Uterus (tissue), 4 donors: ENCODE data around the gene AQP9. TPM values are rescaled to one million over a fixed set of nuclear protein-coding genes. Genes with fewer than 3 reads are reported as not detected.

Source experiments
- DNase-seq, 2 donors: peaks; one replicate each; pipeline ENCODE4 v3.0.0-alpha.2; 2019 to 2020
- H3K27ac ChIP-seq, 2 donors: fragments of 200-600 bp; sonication (generic); 1 replicate in 1 of 2; 2 replicates in 1 of 2; pipeline ENCODE4 v1.5.1; 2016 to 2018
- H3K27me3 ChIP-seq, 2 donors: fragments of 200-600 bp; sonication (generic); one replicate each; pipeline ENCODE4 v1.5.1; 2018 to 2019; ENCODE audit warnings: control low read depth in 1 of 2
- H3K36me3 ChIP-seq, 2 donors: fragments of 200-600 bp; sonication (generic); one replicate each; pipeline ENCODE4 v1.5.1; 2019; ENCODE audit warnings: control low read depth in 1 of 2
- H3K4me1 ChIP-seq, 2 donors: fragments of 200-600 bp; sonication (generic); one replicate each; pipeline ENCODE4 v1.5.1; 2018 to 2019; ENCODE audit warnings: control low read depth in 1 of 2
- H3K4me3 ChIP-seq, 2 donors: fragments of 200-600 bp; sonication (generic); 1 replicate in 1 of 2; 2 replicates in 1 of 2; pipeline ENCODE4 v1.5.1; 2018 to 2019; ENCODE audit warnings: mild to moderate bottlenecking in 1 of 2
- H3K9me3 ChIP-seq, 2 donors: fragments of 200-600 bp; sonication (generic); one replicate each; pipeline ENCODE4 v1.5.1; 2019; ENCODE audit warnings: control low read depth in 1 of 2
- POLR2A ChIP-seq, 2 donors: fragments of 450-650 bp; IDR thresholded peaks; one replicate each; pipeline ENCODE4 v1.6.1; 2016; ENCODE audit warnings: antibody characterized with exemption in 2 of 2, mild to moderate bottlenecking in 1 of 2, moderate library complexity in 1 of 2
- intact Hi-C: fragments of 100-400 bp; cut with DNase I; formaldehyde crosslinking; loops from one replicate; pipeline ENCODE4 v1.15.1; 2023; ENCODE audit warnings: low total_unique reads
- total RNA-seq, 4 donors: library from RNA; depleted of rRNA in 3 of 4; stranded (reverse); fragments of >200 nt in 3 of 4; gene quantifications; one replicate each; pipeline versions ENCODE4 v1.1.0 to v1.2.4, GENCODE V29; 2014 to 2023
- TF ChIP-seq, protein P1 (sequence below), 4 experiments: fragments of 200-600 bp in 2 of 4; fragments of 450-650 bp in 2 of 4; sonication (generic) in 2 of 4; IDR thresholded peaks; one replicate each; pipeline ENCODE4 v1.5.1; 2016 to 2019; ENCODE audit warnings: antibody characterized with exemption in 4 of 4, mild to moderate bottlenecking in 2 of 4, moderate library complexity in 1 of 4
- donor health status: DM: yes; HTN: yes; CAD: no.

Gene AQP9
- total RNA-seq, 4 donors from 2014 or later, result 0.51 to 1.5 (median 0.64) TPM

DNA sequence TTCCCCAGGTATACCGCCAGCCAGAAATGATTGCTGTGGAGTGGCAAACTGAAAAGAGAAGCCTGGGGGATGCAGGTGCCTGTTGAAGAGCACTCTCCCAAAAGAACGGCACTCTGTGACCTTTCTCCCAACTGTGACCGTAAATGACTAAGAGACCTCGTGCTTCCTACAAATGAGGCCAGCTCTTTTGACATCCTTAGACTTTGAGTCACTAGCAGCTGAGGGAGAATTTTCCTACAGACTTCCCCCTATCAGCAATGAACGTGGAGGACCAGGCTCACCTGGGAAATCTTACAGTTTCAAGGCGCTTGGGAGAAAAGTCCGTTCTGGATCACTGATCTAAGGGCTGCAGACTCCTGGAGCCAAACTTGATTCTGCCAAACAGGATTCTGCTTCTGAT lies 8.6 kb downstream of the AQP9 start:
- intact Hi-C loops, result no loop called here
- TF ChIP-seq POLR2A (IDR thresholded peaks at IDR 0.05), result no peak
- TF ChIP-seq, protein P1, sequence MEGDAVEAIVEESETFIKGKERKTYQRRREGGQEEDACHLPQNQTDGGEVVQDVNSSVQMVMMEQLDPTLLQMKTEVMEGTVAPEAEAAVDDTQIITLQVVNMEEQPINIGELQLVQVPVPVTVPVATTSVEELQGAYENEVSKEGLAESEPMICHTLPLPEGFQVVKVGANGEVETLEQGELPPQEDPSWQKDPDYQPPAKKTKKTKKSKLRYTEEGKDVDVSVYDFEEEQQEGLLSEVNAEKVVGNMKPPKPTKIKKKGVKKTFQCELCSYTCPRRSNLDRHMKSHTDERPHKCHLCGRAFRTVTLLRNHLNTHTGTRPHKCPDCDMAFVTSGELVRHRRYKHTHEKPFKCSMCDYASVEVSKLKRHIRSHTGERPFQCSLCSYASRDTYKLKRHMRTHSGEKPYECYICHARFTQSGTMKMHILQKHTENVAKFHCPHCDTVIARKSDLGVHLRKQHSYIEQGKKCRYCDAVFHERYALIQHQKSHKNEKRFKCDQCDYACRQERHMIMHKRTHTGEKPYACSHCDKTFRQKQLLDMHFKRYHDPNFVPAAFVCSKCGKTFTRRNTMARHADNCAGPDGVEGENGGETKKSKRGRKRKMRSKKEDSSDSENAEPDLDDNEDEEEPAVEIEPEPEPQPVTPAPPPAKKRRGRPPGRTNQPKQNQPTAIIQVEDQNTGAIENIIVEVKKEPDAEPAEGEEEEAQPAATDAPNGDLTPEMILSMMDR (IDR thresholded peaks at IDR 0.05), result no peak

DNA sequence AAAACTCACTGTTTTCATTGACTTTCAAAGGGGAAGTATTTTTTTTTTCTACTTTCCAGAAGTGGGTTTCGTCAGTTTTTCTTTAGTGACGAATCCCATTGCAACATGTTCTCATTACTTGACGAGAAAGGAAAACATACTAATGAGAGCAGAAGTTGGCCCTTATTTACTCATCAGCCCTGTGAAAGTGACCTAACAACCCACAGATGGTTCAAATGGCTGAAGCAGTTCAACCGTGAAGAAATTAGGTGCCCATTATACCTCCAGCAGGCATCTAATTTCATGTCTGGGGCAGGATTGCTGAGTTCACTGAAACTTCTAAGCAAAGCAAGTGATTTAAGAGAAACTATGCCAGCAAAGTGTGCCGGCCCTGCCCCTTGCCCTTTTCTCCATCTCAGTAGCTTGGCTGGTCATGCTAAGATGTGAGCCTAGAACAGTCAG lies 9.0 kb downstream of the AQP9 start:
- H3K27me3 ChIP-seq, result no peaks in the 10 kb centered on the region
- no peaks in the 10 kb centered on the region for H3K4me1 ChIP-seq
- no peaks in the 10 kb centered on the region for H3K9me3 ChIP-seq
- no peak overlapping the region for H3K4me3 ChIP-seq
- H3K36me3 ChIP-seq, result no peaks in the 10 kb centered on the region
- TF ChIP-seq, protein P1 (IDR thresholded peaks at IDR 0.05), result no peak
- no peak for TF ChIP-seq POLR2A (IDR thresholded peaks at IDR 0.05)
- intact Hi-C loops, result no loop called here
- H3K27ac ChIP-seq, result no peak overlapping the region
- DNase-seq, result no peak

More for the DNA sequence above, 8.6 kb downstream of the AQP9 start:
- H3K4me1 ChIP-seq, result no peaks in the 10 kb centered on the region
- DNase-seq, result no peak
- no peak overlapping the region for H3K4me3 ChIP-seq
- no peak overlapping the region for H3K27ac ChIP-seq
- H3K36me3 ChIP-seq, result no peaks in the 10 kb centered on the region
- no peaks in the 10 kb centered on the region for H3K9me3 ChIP-seq
- no peaks in the 10 kb centered on the region for H3K27me3 ChIP-seq

- intact Hi-C loops, result no loop called here
- Histone ChIP-seq H3K4me3 (no peak overlapping the region), H3K27ac (no peak overlapping the region), H3K27me3 (no peaks in the 10 kb centered on the region), H3K4me1 (no peaks in the 10 kb centered on the region), H3K36me3 (no peaks in the 10 kb centered on the region), H3K9me3 (no peaks in the 10 kb centered on the region)
- no peak for DNase-seq
- TF ChIP-seq, protein P1 (IDR thresholded peaks at IDR 0.05), result no peak
- TF ChIP-seq POLR2A (IDR thresholded peaks at IDR 0.05), result no peak
Measured at GRCh38 chr15:58148120-58148519, 9.9 kb downstream of the AQP9 start.

- H3K4me3 ChIP-seq, result no peak overlapping the region
- no peaks in the 10 kb centered on the region for H3K9me3 ChIP-seq
- no peak for DNase-seq
- TF ChIP-seq, protein P1 (IDR thresholded peaks at IDR 0.05), result no peak
- TF ChIP-seq POLR2A (IDR thresholded peaks at IDR 0.05), result no peak
- no peaks in the 10 kb centered on the region for H3K27me3 ChIP-seq
- H3K36me3 ChIP-seq, result no peaks in the 10 kb centered on the region
- H3K27ac ChIP-seq, result no peak overlapping the region
- intact Hi-C loops, result no loop called here
- H3K4me1 ChIP-seq, result no peaks in the 10 kb centered on the region
Measured at GRCh38 chr15:58148633-58149445, 10.7 kb downstream of the AQP9 start.

- no peaks in the 10 kb centered on the region for H3K4me1 ChIP-seq
- H3K27ac ChIP-seq, result no peak overlapping the region
- DNase-seq, result no peak
- H3K27me3 ChIP-seq, result no peaks in the 10 kb centered on the region
- H3K9me3 ChIP-seq, result no peaks in the 10 kb centered on the region
- TF ChIP-seq, protein P1 (IDR thresholded peaks at IDR 0.05), result no peak
- TF ChIP-seq POLR2A (IDR thresholded peaks at IDR 0.05), result no peak
- no peak overlapping the region for H3K4me3 ChIP-seq
- intact Hi-C loops, result no loop called here
- H3K36me3 ChIP-seq, result no peaks in the 10 kb centered on the region
Measured at GRCh38 chr15:58154769-58155168, 16.6 kb downstream of the AQP9 start.
